ENCODE measurements around the gene CSTPP1. TPM values are rescaled to one million over a fixed set of nuclear protein-coding genes. Genes with fewer than 3 reads are reported as not detected.

Gene CSTPP1
- total RNA-seq, 2 donors from 2014 or later = 23.4 to 27.6 TPM

- Histone ChIP-seq H3K9me3 (no peaks in the 10 kb centered on the region), H3K27me3 (replicated peaks; ENCODE audit: insufficient read depth) (no peaks in the 10 kb centered on the region), H3K27ac (no peak overlapping the region), H3K36me3 (no peaks in the 10 kb centered on the region), H3K4me3 (no peak overlapping the region), H3K4me1 (ENCODE audit: control insufficient read depth in 1 of 2, low read depth in 2 of 2) (no peaks in the 10 kb centered on the region)
- ATAC-seq (ENCODE audit: insufficient number of reproducible peaks, low FRiP score, low read depth) (no peak), DNase-seq (ENCODE audit: low spot score) (no peak)
- TF ChIP-seq, protein P1, sequence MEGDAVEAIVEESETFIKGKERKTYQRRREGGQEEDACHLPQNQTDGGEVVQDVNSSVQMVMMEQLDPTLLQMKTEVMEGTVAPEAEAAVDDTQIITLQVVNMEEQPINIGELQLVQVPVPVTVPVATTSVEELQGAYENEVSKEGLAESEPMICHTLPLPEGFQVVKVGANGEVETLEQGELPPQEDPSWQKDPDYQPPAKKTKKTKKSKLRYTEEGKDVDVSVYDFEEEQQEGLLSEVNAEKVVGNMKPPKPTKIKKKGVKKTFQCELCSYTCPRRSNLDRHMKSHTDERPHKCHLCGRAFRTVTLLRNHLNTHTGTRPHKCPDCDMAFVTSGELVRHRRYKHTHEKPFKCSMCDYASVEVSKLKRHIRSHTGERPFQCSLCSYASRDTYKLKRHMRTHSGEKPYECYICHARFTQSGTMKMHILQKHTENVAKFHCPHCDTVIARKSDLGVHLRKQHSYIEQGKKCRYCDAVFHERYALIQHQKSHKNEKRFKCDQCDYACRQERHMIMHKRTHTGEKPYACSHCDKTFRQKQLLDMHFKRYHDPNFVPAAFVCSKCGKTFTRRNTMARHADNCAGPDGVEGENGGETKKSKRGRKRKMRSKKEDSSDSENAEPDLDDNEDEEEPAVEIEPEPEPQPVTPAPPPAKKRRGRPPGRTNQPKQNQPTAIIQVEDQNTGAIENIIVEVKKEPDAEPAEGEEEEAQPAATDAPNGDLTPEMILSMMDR (IDR thresholded peaks at IDR 0.05) = no peak
Observed at GRCh38 chr11:47060807-47061206, 124.2 kb downstream of the CSTPP1 start.

GRCh38 chr11:47061429-47062178 is 125.0 kb downstream of the CSTPP1 start:
- H3K4me3 ChIP-seq = no peak overlapping the region
- H3K27ac ChIP-seq = no peak overlapping the region
- H3K27me3 ChIP-seq (replicated peaks; ENCODE audit: insufficient read depth) = no peaks in the 10 kb centered on the region
- H3K9me3 ChIP-seq = no peaks in the 10 kb centered on the region
- no peaks in the 10 kb centered on the region for H3K4me1 ChIP-seq (ENCODE audit: control insufficient read depth in 1 of 2, low read depth in 2 of 2)
- TF ChIP-seq, protein P1 (IDR thresholded peaks at IDR 0.05) = no peak
- ATAC-seq (ENCODE audit: insufficient number of reproducible peaks, low FRiP score, low read depth) (no peak), DNase-seq (ENCODE audit: low spot score) (no peak)
- no peaks in the 10 kb centered on the region for H3K36me3 ChIP-seq

DNA sequence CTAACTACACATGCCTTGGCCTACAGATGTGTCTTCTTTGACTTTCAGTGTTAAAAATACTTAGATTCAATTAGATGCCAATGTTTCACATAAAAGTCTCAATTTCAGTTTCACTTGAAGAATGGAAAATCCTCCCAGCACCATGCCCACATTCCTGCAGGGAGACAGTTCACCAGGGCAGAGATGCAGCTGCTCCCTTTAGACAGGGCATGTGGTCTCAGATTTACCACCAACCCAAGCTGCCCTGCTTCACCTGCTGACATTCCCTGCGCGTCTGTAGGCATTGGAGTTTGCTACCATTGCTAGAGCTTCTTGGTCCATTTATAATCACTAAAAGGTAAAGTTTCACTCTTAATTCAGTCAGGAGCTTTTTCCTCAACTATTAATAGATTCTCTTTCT is 126.2 kb downstream of the CSTPP1 start:
- H3K36me3 ChIP-seq = no peaks in the 10 kb centered on the region
- no peaks in the 10 kb centered on the region for H3K27me3 ChIP-seq (replicated peaks; ENCODE audit: insufficient read depth)
- H3K27ac ChIP-seq = no peak overlapping the region
- no peak for DNase-seq (ENCODE audit: low spot score)
- ATAC-seq (ENCODE audit: insufficient number of reproducible peaks, low FRiP score, low read depth) = no peak
- H3K4me3 ChIP-seq = no peak overlapping the region
- no peaks in the 10 kb centered on the region for H3K4me1 ChIP-seq (ENCODE audit: control insufficient read depth in 1 of 2, low read depth in 2 of 2)
- no peaks in the 10 kb centered on the region for H3K9me3 ChIP-seq
- TF ChIP-seq, protein P1 (IDR thresholded peaks at IDR 0.05) = no peak

DNA sequence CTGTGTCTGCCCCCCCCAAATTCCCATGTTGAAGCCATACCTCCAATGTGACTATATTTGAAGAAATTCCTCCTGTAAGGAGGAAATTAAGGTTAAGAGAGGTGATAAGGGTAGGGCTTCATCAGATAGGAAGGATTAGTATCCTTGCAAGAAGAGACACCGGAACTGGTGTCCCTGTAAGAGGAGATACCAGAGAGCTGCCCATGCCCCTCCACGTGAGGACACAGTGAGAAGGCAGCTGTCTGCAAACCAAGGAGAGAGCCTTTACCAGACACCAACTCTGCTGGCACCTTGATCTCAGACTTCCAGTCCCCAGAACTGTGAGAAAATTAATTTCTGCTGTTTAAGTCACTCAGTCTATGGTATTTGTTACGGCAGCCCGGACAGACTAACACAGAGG is 130.8 kb downstream of the CSTPP1 start:
- ATAC-seq (ENCODE audit: insufficient number of reproducible peaks, low FRiP score, low read depth) (no peak), DNase-seq (ENCODE audit: low spot score) (no peak)
- no peaks in the 10 kb centered on the region for H3K36me3 ChIP-seq
- TF ChIP-seq, protein P1 (IDR thresholded peaks at IDR 0.05) = no peak
- H3K4me3 ChIP-seq = no peak overlapping the region
- H3K27me3 ChIP-seq (replicated peaks; ENCODE audit: insufficient read depth) = no peaks in the 10 kb centered on the region
- H3K4me1 ChIP-seq (ENCODE audit: control insufficient read depth in 1 of 2, low read depth in 2 of 2) = no peaks in the 10 kb centered on the region
- H3K9me3 ChIP-seq = no peaks in the 10 kb centered on the region
- H3K27ac ChIP-seq = no peak overlapping the region

DNA sequence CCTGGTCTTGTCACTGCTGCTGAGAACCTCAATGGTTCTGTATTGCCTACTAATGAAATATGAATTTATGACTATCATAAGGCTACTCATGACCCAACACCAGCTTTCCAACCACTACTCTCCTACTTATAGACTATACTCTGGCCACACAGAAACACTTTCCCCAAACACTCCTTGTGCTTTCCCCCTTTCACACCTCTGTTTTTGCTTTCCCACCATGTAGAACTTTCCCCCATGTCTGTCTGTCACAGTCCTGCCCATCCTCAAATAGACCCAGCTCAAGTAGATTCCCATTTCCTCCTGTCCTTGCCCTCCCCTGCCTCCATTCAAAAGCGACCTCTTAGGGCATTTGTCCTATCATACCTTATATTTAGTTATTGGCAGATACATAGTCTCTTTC is 134.2 kb downstream of the CSTPP1 start:
- ATAC-seq (ENCODE audit: insufficient number of reproducible peaks, low FRiP score, low read depth) (no peak), DNase-seq (ENCODE audit: low spot score) (no peak)
- Histone ChIP-seq H3K9me3 (no peaks in the 10 kb centered on the region), H3K4me1 (ENCODE audit: control insufficient read depth in 1 of 2, low read depth in 2 of 2) (no peaks in the 10 kb centered on the region), H3K27ac (no peak overlapping the region), H3K4me3 (no peak overlapping the region), H3K27me3 (replicated peaks; ENCODE audit: insufficient read depth) (no peaks in the 10 kb centered on the region), H3K36me3 (no peaks in the 10 kb centered on the region)
- TF ChIP-seq, protein P1 (IDR thresholded peaks at IDR 0.05) = no peak
